Skin epidermis (tissue), 12 donors: ENCODE measurements around the gene CALHM3.
"Not testable (repeated sequence)": the region's sequence is repeated elsewhere in the genome, so short reads cannot be mapped to it uniquely, and the experiment has no call there.

ENCODE experiments used
- H3K27ac ChIP-seq, 21 experiments: fragments of 200-600 bp; sonication (generic) in 11 of 21; one replicate each; pipeline ENCODE4 v1.5.0; 2020; ENCODE audit warnings: mild to moderate bottlenecking in 3 of 21, inconsistent platforms in 2 of 21, moderate library complexity in 2 of 21
- H3K4me3 ChIP-seq, 7 experiments: fragments of 200-600 bp; sonication (generic) in 2 of 7; one replicate each; pipeline ENCODE4 v1.5.0; 2020; ENCODE audit warnings: inconsistent platforms in 2 of 7, mild to moderate bottlenecking in 2 of 7, moderate library complexity in 1 of 7

Gene CALHM3

GRCh38 chr10:103479135-103479534, at the start of gene CALHM3:
TSS of gene CALHM3 (minus strand) at chr10:103479240. CDS start at chr10:103479032, 208 bp downstream.
- Histone ChIP-seq H3K4me3 (no peak within 1 kb of the TSS), H3K27ac (no peak within 1 kb of the TSS)

GRCh38 chr10:103528549-103528948, 49.5 kb upstream of the CALHM3 start:
- Histone ChIP-seq H3K4me3 (no peak overlapping the region), H3K27ac (no peak overlapping the region)

GRCh38 chr10:103527476-103527875, 48.4 kb upstream of the CALHM3 start:
- not testable (repeated sequence) for H3K4me3 ChIP-seq, H3K27ac ChIP-seq

GRCh38 chr10:103525901-103526300, 46.9 kb upstream of the CALHM3 start:
- H3K4me3 ChIP-seq: no peak overlapping the region
- no peak overlapping the region for H3K27ac ChIP-seq

- no peak overlapping the region for H3K27ac ChIP-seq
- no peak overlapping the region for H3K4me3 ChIP-seq
Observed at GRCh38 chr10:103523683-103524082, 44.6 kb upstream of the CALHM3 start.

GRCh38 chr10:103522006-103522405, 43.0 kb upstream of the CALHM3 start:
- H3K4me3 ChIP-seq, H3K27ac ChIP-seq: not testable (repeated sequence)

GRCh38 chr10:103519798-103520197, 40.8 kb upstream of the CALHM3 start:
- no peak overlapping the region for H3K27ac ChIP-seq
- no peak overlapping the region for H3K4me3 ChIP-seq

GRCh38 chr10:103517234-103518085, 38.4 kb upstream of the CALHM3 start:
- no peak overlapping the region for H3K27ac ChIP-seq
- no peak overlapping the region for H3K4me3 ChIP-seq

GRCh38 chr10:103514244-103514643, 35.2 kb upstream of the CALHM3 start:
- H3K27ac ChIP-seq: no peak overlapping the region
- H3K4me3 ChIP-seq: no peak overlapping the region

GRCh38 chr10:103513380-103514060, 34.5 kb upstream of the CALHM3 start:
- Histone ChIP-seq H3K27ac (no peak overlapping the region), H3K4me3 (no peak overlapping the region)

- Histone ChIP-seq H3K4me3 (no peak overlapping the region), H3K27ac (no peak overlapping the region)
Observed at GRCh38 chr10:103512591-103513379, 33.7 kb upstream of the CALHM3 start.

- no peak overlapping the region for H3K27ac ChIP-seq
- H3K4me3 ChIP-seq: no peak overlapping the region
Observed at GRCh38 chr10:103512166-103512565, 33.1 kb upstream of the CALHM3 start.

GRCh38 chr10:103510791-103511752, 32.0 kb upstream of the CALHM3 start:
- Histone ChIP-seq H3K27ac (no peak overlapping the region), H3K4me3 (no peak overlapping the region)

GRCh38 chr10:103510046-103510685, 31.1 kb upstream of the CALHM3 start:
- H3K4me3 ChIP-seq: no peak overlapping the region
- H3K27ac ChIP-seq: no peak overlapping the region

GRCh38 chr10:103507235-103508191, 28.5 kb upstream of the CALHM3 start:
- no peak overlapping the region for H3K4me3 ChIP-seq
- no peak overlapping the region for H3K27ac ChIP-seq

GRCh38 chr10:103506061-103506460, 27.0 kb upstream of the CALHM3 start:
- H3K4me3 ChIP-seq: no peak overlapping the region
- no peak overlapping the region for H3K27ac ChIP-seq

- Histone ChIP-seq H3K4me3 (no peak overlapping the region), H3K27ac (no peak overlapping the region)
Observed at GRCh38 chr10:103504181-103504783, 25.2 kb upstream of the CALHM3 start.
